ENCODE data around the gene CHKA.

The CHKA gene

GRCh38 chr11:68142441-68143309 is 21.5 kb upstream of the CHKA start:
- DNase-seq = no peak

GRCh38 chr11:68142028-68142412 is 20.8 kb upstream of the CHKA start:
- DNase-seq = peak; percentile 54

- DNase-seq = no peak
These were observed 20.2 kb upstream of the CHKA start for GRCh38 chr11:68141246-68142027.

GRCh38 chr11:68140496-68141245 is 19.5 kb upstream of the CHKA start:
- peak; percentile 38 for DNase-seq

- no peak for DNase-seq
These were observed 17.0 kb upstream of the CHKA start for GRCh38 chr11:68138237-68138636.

GRCh38 chr11:68137833-68138232 is 16.6 kb upstream of the CHKA start:
- DNase-seq = peak; percentile 46

GRCh38 chr11:68136866-68137265 is 15.7 kb upstream of the CHKA start:
- DNase-seq = no peak

GRCh38 chr11:68135161-68135560 is 14.0 kb upstream of the CHKA start:
- DNase-seq = no peak

- no peak for DNase-seq
These were observed 12.6 kb upstream of the CHKA start for GRCh38 chr11:68133761-68134160.

GRCh38 chr11:68130121-68130520 is 8.9 kb upstream of the CHKA start:
- DNase-seq = no peak

- DNase-seq = no peak
These were observed 7.6 kb upstream of the CHKA start for GRCh38 chr11:68128682-68129327.

- no peak for DNase-seq
These were observed 6.8 kb upstream of the CHKA start for GRCh38 chr11:68127714-68128681.

- no peak for DNase-seq
These were observed 4.0 kb upstream of the CHKA start for GRCh38 chr11:68125164-68125563.

- no peak for DNase-seq
These were observed 1.9 kb upstream of the CHKA start for GRCh38 chr11:68122936-68123539.

- DNase-seq = no peak
These were observed 718 bp downstream of the CHKA start for GRCh38 chr11:68120273-68121066.

GRCh38 chr11:68118706-68119448 is 2.3 kb downstream of the CHKA start:
- peak; percentile 12 for DNase-seq

GRCh38 chr11:68117853-68118470 is 3.2 kb downstream of the CHKA start:
- no peak for DNase-seq

GRCh38 chr11:68116974-68117373 is 4.2 kb downstream of the CHKA start:
- DNase-seq = no peak

- DNase-seq = no peak
These were observed 5.1 kb downstream of the CHKA start for GRCh38 chr11:68116126-68116525.

All from NCI-H2029 treated with DMSO at 0.1 percent for 48 hours (cell line).